Measurements from ENCODE around the gene GALNT8. TPM values are rescaled to one million over a fixed set of nuclear protein-coding genes. Genes with fewer than 3 reads are reported as not detected.
A peak's percentile ranks its signal among the peaks of the same experiment; 100 is the strongest.

Gene GALNT8
- total RNA-seq, 2 experiments from 2014 or later: 0.85 to 1.0 TPM

GRCh38 chr12:4787965-4788364 lies 67.8 kb downstream of the GALNT8 start:
- POLR2A ChIA-PET: no interaction called here
- Mint-ChIP-seq H3K27me3 (peaks cover 13% of the 10 kb centered on the region), H3K9me3 (no peaks in the 10 kb centered on the region), H3K4me1 (no peaks in the 10 kb centered on the region), H3K36me3 (ENCODE audit: low read depth) (no peaks in the 10 kb centered on the region), H3K27ac (no peak overlapping the region), H3K4me3 (no peak overlapping the region)
- no peak for DNase-seq
- CTCF ChIA-PET: no interaction called here

- ChIA-PET CTCF (interaction anchor here (0.7 kb wide), 2 partner anchors 35 to 58 kb away, joined by 3 to 5 read pairs; no protein-coding TSS in a partner anchor), POLR2A (no interaction called here)
- peaks cover 17% of the 10 kb centered on the region for H3K27me3 Mint-ChIP-seq
- no peaks in the 10 kb centered on the region for H3K36me3 Mint-ChIP-seq (ENCODE audit: low read depth)
- H3K4me3 Mint-ChIP-seq: no peak overlapping the region
- H3K4me1 Mint-ChIP-seq: no peaks in the 10 kb centered on the region
- no peaks in the 10 kb centered on the region for H3K9me3 Mint-ChIP-seq
- H3K27ac Mint-ChIP-seq: no peak overlapping the region
- DNase-seq: no peak
Observed at GRCh38 chr12:4789776-4790175, 69.6 kb downstream of the GALNT8 start.

- DNase-seq: no peak
- Mint-ChIP-seq H3K27ac (no peak overlapping the region), H3K4me1 (no peaks in the 10 kb centered on the region), H3K4me3 (no peak overlapping the region), H3K27me3 (peaks cover 12% of the 10 kb centered on the region), H3K36me3 (ENCODE audit: low read depth) (no peaks in the 10 kb centered on the region), H3K9me3 (no peaks in the 10 kb centered on the region)
- ChIA-PET POLR2A (no interaction called here), CTCF (no interaction called here)
Observed at GRCh38 chr12:4791497-4791896, 71.3 kb downstream of the GALNT8 start.

- ChIA-PET POLR2A (no interaction called here), CTCF (no interaction called here)
- Mint-ChIP-seq H3K9me3 (no peaks in the 10 kb centered on the region), H3K27me3 (peaks cover 30% of the 10 kb centered on the region), H3K4me1 (no peaks in the 10 kb centered on the region), H3K4me3 (no peak overlapping the region), H3K27ac (no peak overlapping the region), H3K36me3 (ENCODE audit: low read depth) (no peaks in the 10 kb centered on the region)
- no peak for DNase-seq
Observed at GRCh38 chr12:4794491-4794890, 74.3 kb downstream of the GALNT8 start.

GRCh38 chr12:4796216-4796615 lies 76.0 kb downstream of the GALNT8 start:
- no peak overlapping the region for H3K27ac Mint-ChIP-seq
- DNase-seq: no peak
- CTCF ChIA-PET: no interaction called here
- H3K27me3 Mint-ChIP-seq: peaks cover 38% of the 10 kb centered on the region
- no peaks in the 10 kb centered on the region for H3K36me3 Mint-ChIP-seq (ENCODE audit: low read depth)
- H3K4me3 Mint-ChIP-seq: no peak overlapping the region
- H3K9me3 Mint-ChIP-seq: no peaks in the 10 kb centered on the region
- no peaks in the 10 kb centered on the region for H3K4me1 Mint-ChIP-seq
- POLR2A ChIA-PET: no interaction called here

GRCh38 chr12:4796694-4797482 lies 76.7 kb downstream of the GALNT8 start:
- Mint-ChIP-seq H3K4me3 (no peak overlapping the region), H3K36me3 (ENCODE audit: low read depth) (no peaks in the 10 kb centered on the region), H3K4me1 (no peaks in the 10 kb centered on the region), H3K27ac (no peak overlapping the region), H3K9me3 (no peaks in the 10 kb centered on the region), H3K27me3 (peaks cover 38% of the 10 kb centered on the region)
- ChIA-PET CTCF (no interaction called here), POLR2A (no interaction called here)
- no peak for DNase-seq

GRCh38 chr12:4800555-4800954 lies 80.4 kb downstream of the GALNT8 start:
- no peak for DNase-seq
- CTCF ChIA-PET: no interaction called here

GRCh38 chr12:4802841-4803240 lies 82.6 kb downstream of the GALNT8 start:
- Mint-ChIP-seq H3K27me3 (peaks cover 46% of the 10 kb centered on the region), H3K27ac (no peak overlapping the region), H3K4me3 (no peak overlapping the region), H3K36me3 (ENCODE audit: low read depth) (no peaks in the 10 kb centered on the region), H3K4me1 (peaks cover 15% of the 10 kb centered on the region), H3K9me3 (no peaks in the 10 kb centered on the region)
- ChIA-PET CTCF (no interaction called here), POLR2A (no interaction called here)
- no peak for DNase-seq

More at GRCh38 chr12:4800555-4800954, 80.4 kb downstream of the GALNT8 start:
- peaks cover 43% of the 10 kb centered on the region for H3K27me3 Mint-ChIP-seq
- no peaks in the 10 kb centered on the region for H3K36me3 Mint-ChIP-seq (ENCODE audit: low read depth)
- H3K27ac Mint-ChIP-seq: no peak overlapping the region
- H3K4me3 Mint-ChIP-seq: no peak overlapping the region
- H3K4me1 Mint-ChIP-seq: no peaks in the 10 kb centered on the region
- no peaks in the 10 kb centered on the region for H3K9me3 Mint-ChIP-seq
- POLR2A ChIA-PET: no interaction called here

GRCh38 chr12:4806439-4807115 lies 86.4 kb downstream of the GALNT8 start:
- Mint-ChIP-seq H3K27ac (peak overlapping the region; percentile 15), H3K36me3 (ENCODE audit: low read depth) (peaks cover 6% of the 10 kb centered on the region), H3K4me1 (peaks cover 40% of the 10 kb centered on the region), H3K27me3 (peaks cover 31% of the 10 kb centered on the region), H3K9me3 (no peaks in the 10 kb centered on the region), H3K4me3 (no peak overlapping the region)
- ChIA-PET CTCF (interaction anchor here (0.9 to 1.0 kb wide), 2 partner anchors 22 to 42 kb away, joined by 3 to 4 read pairs; no protein-coding TSS in a partner anchor), POLR2A (no interaction called here)
- DNase-seq: no peak

- no peak overlapping the region for H3K4me3 Mint-ChIP-seq
- peaks cover 40% of the 10 kb centered on the region for H3K4me1 Mint-ChIP-seq
- ChIA-PET POLR2A (no interaction called here), CTCF (interaction anchor here (0.9 to 1.0 kb wide), 2 partner anchors 22 to 43 kb away, joined by 3 to 4 read pairs; no protein-coding TSS in a partner anchor)
- peaks cover 6% of the 10 kb centered on the region for H3K36me3 Mint-ChIP-seq (ENCODE audit: low read depth)
- no peaks in the 10 kb centered on the region for H3K9me3 Mint-ChIP-seq
- DNase-seq: no peak
- H3K27ac Mint-ChIP-seq: peak overlapping the region; percentile 54
- peaks cover 31% of the 10 kb centered on the region for H3K27me3 Mint-ChIP-seq
Observed at GRCh38 chr12:4807116-4807783, 87.0 kb downstream of the GALNT8 start.

- Mint-ChIP-seq H3K4me3 (no peak overlapping the region), H3K27me3 (peaks cover 31% of the 10 kb centered on the region), H3K36me3 (ENCODE audit: low read depth) (peaks cover 6% of the 10 kb centered on the region), H3K27ac (peak overlapping the region; percentile 54), H3K9me3 (no peaks in the 10 kb centered on the region), H3K4me1 (peaks cover 41% of the 10 kb centered on the region)
- ChIA-PET CTCF (interaction anchor here (0.9 kb wide), 1 partner anchor 23 kb away, joined by 3 read pairs; no protein-coding TSS in a partner anchor), POLR2A (no interaction called here)
- no peak for DNase-seq
Observed at GRCh38 chr12:4807813-4808212, 87.6 kb downstream of the GALNT8 start.

- DNase-seq: no peak
- CTCF ChIA-PET: interaction anchor here (0.8 kb wide), 1 partner anchor 19 kb away, joined by 3 read pairs; no protein-coding TSS in a partner anchor
- Mint-ChIP-seq H3K27ac (no peak overlapping the region), H3K27me3 (peaks cover 26% of the 10 kb centered on the region), H3K36me3 (ENCODE audit: low read depth) (peaks cover 6% of the 10 kb centered on the region), H3K9me3 (no peaks in the 10 kb centered on the region), H3K4me3 (peak overlapping the region; percentile 52), H3K4me1 (peaks cover 44% of the 10 kb centered on the region)
- POLR2A ChIA-PET: no interaction called here
Observed at GRCh38 chr12:4809013-4809448, 88.8 kb downstream of the GALNT8 start.
